ENCODE data around the gene PRPF4. TPM values are rescaled to one million over a fixed set of nuclear protein-coding genes. Genes with fewer than 3 reads are reported as not detected.
"Not testable (repeated sequence)": the region's sequence is repeated elsewhere in the genome, so short reads cannot be mapped to it uniquely, and the experiment has no call there.

Gene PRPF4
- total RNA-seq, 2 donors from 2014 or later, result 13.7 TPM

DNA sequence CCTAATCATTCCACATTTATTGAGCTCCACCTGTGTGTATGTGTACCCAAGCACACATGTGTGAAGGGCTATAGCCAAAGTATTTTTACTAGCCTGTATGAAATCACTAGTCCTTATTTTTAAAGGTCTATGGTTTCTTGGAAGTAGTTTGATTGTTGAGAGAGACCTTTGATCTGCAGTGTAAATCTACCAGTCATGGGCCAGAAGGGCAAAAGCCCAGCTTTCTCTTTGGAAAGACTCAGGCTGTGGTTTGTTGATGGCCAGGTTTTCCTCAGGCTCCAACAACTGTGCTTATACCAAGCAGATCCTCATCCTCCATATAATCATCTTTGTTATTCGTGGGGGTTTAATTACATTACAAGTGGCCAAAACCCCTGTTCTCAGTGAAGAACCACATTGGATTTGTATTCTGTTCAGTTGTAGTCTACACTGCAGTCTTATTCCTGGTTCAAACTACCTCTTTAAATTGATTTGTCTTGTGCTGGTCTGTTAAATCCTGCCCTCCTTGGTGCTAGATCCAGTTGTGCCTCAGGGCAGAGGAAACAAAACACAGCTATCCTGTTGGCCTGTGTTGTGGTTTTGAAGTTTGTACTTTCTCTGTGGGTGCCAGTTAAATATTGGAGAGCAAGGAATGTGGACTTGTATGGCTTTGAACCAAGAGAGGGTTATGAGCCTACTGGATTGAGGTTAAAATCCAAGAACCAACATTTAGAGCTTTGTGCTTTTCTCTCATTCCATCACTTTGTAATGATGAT, 13.4 kb upstream of the PRPF4 start:
- no peak for DNase-seq (ENCODE audit: low spot score)
- intact Hi-C loops (cut with DNase I), result loop anchor here in 1 of 2 donors (5.0 kb wide), 1 partner anchor 625 kb away; no protein-coding TSS in a partner anchor

DNA sequence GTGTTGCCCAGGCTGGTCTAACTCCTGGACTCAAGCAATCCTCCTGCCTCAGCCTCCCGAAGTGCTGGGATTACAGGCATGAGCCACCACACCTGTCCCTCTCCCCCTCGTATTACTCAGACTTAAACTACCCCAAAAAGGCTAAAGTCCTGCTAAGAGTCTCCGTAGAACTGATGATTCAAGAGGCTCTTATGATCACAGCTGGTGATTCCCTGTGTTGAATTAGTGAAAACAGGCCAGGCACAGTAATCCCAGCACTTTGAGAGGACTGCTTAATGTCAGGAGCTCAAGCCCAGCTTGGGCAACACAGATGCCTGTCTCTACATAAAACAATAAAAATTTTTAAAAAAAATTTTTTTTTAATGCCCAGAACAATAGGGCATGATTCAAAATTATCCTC, 9.3 kb upstream of the PRPF4 start:
- intact Hi-C loops (cut with DNase I), result no loop called here

DNA sequence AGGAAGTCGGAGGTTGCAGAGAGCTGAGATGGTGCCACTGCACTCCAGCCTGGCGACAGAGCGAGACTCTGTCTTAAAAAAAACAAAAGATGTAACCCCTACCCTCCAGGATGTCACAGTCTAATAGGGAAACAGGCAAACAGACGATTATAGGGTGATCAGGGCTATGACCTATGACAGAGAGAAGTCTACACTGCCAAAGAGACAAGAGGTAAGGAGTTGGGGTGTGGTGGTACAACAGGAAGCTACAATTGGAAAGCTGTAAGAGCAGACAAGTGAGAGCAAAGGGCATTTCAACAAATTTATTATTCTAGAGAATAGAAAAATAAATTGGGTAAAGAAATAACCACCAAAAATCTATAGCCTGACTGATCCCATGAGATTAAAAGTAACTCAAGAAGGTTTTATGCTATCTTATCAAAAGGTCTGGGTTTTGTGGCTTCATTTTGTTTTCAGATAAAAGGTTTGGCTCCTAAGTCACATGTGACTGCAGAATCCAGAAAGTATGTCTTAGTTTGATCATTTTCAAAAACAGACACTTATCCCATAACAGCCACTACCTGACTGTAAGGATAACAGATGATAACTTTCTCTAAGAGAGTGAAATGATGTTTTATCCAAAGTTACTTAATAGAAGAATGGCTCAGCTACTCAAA, 7.4 kb upstream of the PRPF4 start:
- DNase-seq (ENCODE audit: low spot score), result no peak
- intact Hi-C loops (cut with DNase I), result no loop called here

More for the DNA sequence above, 9.3 kb upstream of the PRPF4 start:
- no peak for DNase-seq (ENCODE audit: low spot score)

DNA sequence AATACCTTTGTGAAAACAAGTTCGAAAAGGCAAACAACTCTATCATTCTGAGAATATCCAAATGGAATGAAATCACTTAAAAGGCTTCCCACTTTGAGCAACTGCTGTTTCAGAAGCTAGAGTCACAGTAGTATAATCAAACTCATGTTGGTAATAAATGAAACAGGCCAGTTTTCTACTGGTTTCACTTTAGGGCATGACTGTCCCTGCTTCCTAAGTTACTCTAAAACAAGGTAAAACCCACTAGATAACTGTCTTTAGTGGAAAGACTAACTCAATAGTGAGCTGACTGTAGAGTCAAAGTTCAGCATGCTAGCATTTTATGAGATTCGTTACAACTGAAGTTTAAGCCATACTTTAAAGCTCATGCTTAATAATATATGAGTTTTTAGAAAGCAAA, 6.1 kb upstream of the PRPF4 start:
- intact Hi-C loops (cut with DNase I), result no loop called here

DNA sequence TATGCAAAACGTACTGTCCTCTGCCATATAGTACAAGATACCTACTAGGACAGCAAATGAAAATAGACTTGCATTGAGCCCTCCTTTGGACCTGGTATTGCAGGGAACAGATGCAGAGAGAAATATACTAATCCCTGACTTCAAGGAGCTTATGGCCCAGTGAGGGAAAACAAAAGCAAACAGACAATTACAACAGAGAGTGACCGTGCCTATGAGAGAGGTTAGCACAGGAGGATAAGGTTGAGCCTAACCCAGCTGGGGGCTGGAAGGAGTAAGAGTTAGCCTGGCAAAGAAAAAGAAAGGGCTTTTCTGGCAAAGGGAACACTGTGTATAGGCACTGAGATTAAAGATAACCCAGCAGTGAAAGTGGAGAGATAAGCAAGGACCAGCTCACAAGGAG, 5.6 kb upstream of the PRPF4 start:
- DNase-seq (ENCODE audit: low spot score), result no peak

More for the DNA sequence above, 6.1 kb upstream of the PRPF4 start:
- no peak for DNase-seq (ENCODE audit: low spot score)

DNA sequence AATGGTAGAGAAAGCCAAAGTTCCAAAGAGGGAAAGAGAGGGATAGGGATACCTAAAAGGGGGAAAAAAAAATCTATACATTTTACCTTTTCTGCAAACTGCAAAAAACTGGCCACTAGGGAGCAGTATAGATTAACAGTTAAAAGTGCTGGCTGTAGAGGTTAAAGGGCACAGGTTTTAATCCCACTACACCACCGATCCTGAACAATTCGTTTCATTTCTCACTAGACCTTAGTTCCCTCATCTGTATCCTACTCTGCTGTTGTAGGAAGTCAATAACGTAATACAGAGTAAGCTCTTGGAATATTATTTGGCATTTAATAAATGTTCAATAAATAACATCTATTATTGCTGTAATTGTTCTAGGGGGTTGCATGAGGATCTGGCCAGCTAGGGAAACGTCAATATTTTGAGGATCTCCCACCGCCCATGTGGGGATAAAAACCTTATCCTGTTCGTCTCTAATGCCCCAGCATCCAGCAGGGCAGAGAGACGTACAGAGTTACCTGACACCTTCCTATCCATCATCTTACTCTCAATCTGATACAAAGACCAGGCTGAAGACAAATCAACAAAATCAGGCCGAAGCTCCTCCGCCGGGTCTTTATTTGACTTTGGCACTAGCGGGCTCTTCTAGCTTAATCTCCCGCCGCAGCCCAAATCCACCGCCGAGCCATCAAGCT, 843 bp upstream of the PRPF4 start:
- DNase-seq (ENCODE audit: low spot score), result no peak
- intact Hi-C loops (cut with DNase I), result loop anchor here in 1 of 2 donors (10.0 kb wide), 2 partner anchors 130 to 320 kb away; partner anchors contain the start of gene ALAD

More for the DNA sequence above, 5.6 kb upstream of the PRPF4 start:
- intact Hi-C loops (cut with DNase I), result loop anchor here in 1 of 2 donors (10.0 kb wide), 2 partner anchors 135 to 325 kb away; partner anchors contain the start of gene ALAD

DNA sequence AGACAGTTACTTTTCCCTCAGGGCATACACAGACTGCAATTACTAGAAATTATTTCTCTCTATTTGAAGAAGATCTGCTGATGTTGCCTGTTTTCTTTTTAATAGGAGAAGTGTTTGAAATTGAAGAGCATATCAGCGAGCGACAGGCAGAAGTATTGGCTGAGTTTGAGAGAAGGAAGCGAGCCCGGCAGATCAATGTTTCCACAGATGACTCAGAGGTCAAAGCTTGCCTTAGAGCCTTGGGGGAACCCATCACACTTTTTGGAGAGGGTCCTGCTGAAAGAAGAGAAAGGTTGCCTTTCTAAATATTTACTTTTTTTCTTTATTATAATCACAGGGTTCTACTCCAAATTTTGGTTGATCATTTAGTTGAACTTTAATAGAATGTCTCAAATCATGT, 3.4 kb downstream of the PRPF4 start:
- DNase-seq (ENCODE audit: low spot score), result no peak
- intact Hi-C loops (cut with DNase I), result loop anchor here in 1 of 2 donors (10.0 kb wide), 2 partner anchors 126 to 316 kb away; partner anchors contain the start of gene ALAD

DNA sequence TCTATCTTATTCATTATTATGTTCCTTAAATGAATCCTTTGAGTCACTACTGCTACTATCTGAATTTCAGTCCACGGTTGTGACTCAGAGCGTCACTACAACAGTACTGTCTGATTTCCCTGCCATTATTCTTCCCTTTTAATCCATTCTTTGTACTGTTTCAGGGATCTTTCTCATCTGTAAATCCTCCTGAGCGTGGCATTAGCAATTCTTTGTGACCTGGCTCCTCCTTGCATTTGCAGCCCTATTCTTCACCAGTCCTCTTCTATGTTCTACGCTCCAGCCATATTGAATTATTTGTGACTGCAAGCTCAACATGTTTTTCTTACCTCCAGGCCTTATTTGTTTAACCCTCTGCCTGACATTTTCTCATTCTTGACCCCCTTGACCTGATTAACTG, 5.9 kb downstream of the PRPF4 start:
- DNase-seq (ENCODE audit: low spot score), result no peak
- intact Hi-C loops (cut with DNase I), result no loop called here

DNA sequence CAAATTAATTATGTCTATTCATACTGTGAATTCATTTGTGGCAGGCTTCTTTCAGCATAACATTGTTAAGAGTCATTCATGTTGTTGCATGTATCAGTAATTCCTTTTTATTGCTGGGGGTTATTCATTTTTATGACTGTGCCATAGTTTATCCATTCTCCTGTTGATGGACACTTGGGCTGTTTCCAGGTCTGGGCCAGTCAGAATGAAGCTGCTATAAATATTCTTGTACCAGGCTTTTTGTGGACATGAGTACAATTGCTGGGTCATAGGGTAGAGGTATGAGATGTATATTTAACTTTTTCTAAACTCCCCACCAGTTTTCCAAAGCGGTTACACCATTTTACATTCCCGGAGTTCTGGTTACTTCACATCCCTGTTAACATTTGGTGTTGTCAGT, 13.6 kb downstream of the PRPF4 start:
- DNase-seq (ENCODE audit: low spot score), result no peak
- intact Hi-C loops (cut with DNase I), result no loop called here

DNA sequence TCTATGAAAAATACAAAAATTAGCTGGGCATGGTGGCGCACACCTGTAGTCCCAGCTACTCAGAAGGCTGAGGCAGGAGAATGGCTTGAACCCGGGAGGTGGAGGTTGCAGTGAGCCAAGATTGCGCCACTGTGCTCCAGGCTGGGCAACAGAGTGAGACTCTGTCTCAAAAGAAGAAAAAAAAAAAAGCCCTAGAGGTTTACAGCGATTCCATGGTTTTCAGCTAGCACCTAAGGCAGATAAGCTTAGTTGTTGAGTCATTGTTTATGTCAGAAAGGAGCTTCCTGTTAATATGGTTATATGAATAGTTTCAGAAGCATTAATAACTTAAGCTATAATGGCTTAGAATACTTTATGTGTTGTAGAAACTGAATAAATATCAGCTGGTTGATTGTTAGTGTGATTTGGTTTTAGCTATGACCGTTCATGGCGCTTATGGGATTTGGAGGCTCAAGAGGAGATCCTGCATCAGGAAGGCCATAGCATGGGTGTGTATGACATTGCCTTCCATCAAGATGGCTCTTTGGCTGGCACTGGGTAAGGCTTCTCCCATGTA, 14.7 kb downstream of the PRPF4 start:
- no peak for DNase-seq (ENCODE audit: low spot score)
- intact Hi-C loops (cut with DNase I), result no loop called here

DNA sequence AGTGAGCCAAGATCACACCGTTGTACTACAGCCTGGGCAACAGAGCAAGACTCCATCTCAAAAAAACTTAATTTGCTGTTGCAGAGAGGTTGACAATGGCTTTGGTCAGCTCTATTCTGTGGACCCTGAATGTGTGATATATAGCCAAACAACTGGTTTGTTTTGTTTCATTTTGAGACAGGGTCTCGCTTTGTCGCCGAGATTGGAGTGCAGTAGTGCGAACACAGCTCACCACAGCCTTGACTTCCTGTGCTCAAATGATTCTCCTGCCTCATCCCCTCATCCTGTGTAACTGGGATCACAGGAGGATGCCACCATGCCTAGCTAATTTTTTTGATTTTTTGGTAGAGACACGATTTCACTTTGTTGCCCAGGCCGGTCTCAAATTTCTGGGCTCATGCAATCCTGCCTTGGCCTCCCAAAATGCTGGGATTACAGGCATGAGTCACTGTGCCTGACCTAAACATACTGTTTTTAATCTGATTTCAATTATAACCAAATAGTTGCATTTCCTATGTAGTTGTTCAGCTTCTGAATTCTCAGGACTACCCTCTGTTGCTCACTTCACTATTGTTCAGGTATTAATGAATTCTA, 17.9 kb downstream of the PRPF4 start:
- intact Hi-C loops (cut with DNase I), result no loop called here
- DNase-seq (ENCODE audit: low spot score), result no peak

DNA sequence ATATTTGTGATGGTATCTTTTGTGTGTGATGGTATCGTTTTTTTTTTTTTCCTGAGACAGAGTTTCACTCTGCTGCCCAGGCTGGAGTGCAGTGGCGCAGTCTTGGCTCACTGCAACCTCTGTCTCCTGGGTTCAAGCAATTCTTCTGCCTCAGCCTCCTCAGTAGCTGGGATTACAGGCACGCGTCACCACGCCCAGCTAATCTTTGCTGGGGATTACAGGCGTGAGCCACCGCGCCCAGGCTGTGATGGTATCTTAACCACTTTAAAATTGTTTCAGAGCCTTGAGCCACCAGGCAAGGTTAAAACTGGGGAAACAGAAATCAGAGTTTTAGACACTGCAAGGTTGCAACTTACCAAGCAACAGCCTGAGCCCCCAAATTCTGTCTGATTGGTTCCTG, 20.8 kb downstream of the PRPF4 start:
- intact Hi-C loops (cut with DNase I); DNase-seq (ENCODE audit: low spot score): not testable (repeated sequence)

DNA sequence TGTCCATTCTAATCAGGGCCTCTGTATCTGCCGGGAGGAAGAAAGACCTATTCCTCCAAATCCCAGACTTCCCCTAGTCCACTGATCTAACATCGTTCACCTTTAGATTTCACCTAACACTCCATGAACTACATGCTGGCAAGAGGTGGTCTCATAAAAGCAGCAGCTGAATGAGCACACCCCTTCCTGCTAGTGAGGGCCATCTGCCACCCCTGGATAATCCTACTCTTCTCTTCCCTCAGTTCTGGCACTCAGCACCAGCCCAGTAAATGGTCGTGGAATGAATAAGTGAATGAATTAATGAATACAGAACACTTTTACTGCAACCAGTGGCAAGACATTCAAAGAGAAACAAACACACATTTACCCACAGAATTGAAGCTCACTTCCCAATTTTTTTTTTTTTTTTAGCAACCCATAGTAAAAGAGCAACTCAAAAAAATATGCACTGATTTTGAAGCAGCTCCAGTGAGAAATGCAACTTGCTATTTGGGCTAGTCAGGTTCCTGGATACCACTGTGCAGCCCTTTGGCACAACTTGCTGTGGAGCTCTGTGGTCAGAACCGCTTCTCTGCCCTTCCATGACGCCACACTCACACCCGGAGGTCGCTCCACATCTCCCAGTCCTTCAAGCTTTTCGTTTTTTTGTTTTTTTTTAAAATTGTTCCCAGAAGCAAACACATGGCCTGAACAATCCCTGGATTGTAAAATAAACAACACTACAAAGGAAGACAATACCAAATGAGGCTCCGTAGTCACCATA, 21.5 kb downstream of the PRPF4 start:
- intact Hi-C loops (cut with DNase I), result no loop called here
- DNase-seq (ENCODE audit: low spot score), result no peak

DNA sequence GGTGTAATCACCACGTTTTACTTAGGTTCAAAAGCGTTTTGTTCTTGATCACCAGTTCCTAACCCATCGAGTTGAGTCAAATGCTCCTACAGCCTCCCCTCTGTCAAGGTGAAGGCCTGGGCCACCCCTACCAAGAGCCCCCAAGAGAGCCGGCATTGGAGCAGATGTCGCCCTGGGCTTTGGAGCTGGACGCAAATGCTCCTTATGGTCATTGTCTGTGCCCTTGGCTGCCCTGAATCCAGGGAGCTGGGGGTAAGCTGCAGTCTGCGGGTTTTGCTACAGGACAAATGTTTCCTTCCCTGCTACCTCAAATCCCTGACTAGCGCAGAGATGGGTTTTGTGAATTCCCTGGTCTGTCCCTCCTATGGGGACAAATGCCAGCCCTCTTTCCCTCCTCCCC, 22.9 kb downstream of the PRPF4 start:
- DNase-seq (ENCODE audit: low spot score), result no peak
- intact Hi-C loops (cut with DNase I), result no loop called here

DNA sequence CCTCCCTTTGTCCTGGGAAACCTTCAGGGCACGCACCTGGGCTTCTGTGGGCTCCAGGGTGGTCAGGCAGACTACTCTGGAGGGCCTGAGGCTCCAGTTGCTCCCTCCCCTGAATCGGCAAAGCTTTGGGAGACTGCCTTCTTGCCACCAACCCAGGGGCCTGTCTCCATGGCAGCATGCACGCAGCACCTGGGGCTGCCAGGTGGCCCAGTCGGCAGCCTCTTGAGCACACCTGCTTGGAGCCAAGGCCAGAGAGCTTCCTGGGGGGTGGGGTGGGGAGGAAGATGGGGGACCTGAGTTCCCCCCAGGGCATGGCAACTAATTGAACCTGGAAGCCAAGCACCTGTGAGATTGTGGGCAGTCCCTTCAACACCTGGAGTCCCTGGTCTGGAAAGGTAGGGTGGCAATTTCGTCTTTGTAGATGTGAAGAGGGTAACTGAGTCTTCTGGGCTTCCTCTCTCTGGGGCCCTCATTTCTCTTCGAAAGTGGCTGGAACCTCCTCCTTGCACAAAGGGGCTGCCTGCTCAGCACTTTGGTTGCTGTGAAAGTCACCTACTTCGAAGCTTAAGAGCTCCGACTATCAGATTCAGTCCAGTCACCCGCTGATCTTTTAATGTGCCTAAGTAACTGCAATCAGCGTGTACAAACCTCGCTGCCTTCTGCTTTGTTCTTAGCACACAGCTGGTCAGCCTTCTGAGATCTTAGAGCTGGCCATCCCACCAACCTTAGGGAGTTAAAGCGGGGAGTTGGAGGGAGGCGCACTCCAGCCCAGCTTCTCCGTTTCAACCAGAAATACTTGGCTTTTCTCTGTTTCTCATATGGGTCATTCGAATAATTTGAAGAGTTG, 23.7 kb downstream of the PRPF4 start:
- intact Hi-C loops (cut with DNase I), result no loop called here

DNA sequence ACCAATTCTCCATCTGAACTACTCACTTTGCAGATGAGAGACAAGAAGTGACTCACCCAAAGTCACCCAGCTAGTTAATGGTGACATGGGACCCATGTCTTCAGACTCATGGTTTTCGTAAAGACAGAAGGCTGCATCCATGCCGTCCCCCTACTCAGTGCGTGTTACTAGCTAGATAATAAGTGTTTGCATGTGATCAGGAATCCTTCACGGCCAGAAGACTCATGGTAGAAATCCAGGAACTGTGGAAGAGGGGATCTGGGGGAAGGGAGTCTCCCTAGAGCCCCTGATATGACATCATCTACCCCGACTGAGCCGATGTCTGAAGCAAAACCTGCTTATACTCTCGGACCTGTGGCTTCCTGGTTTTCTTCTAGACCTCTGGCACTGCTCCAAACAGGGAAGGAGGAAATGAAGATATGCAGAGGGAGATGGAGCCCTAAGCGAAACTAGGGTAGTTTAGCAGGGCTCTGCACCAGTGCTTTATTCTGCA, 24.4 kb downstream of the PRPF4 start:
- DNase-seq (ENCODE audit: low spot score), result no peak
- intact Hi-C loops (cut with DNase I), result no loop called here

More for the DNA sequence above, 23.7 kb downstream of the PRPF4 start:
- DNase-seq (ENCODE audit: low spot score), result no peak

DNA sequence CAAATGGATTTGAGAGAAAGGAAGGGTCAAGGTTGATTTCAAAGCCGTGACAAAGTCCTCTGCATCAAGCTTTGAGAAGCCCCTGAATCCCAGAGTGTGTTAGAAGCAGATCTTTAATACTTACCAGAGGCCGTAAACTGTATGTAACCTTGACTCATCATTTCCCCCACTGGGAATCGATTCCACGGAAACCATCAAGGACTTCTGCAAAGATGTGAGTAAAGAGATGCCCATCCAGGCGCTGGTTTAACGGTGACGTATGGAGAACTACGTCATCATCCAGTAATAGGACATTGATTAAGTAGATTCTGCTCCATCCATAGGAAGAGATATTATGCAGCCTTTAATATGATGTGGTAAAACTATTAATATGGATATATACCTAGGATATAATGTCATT, 26.1 kb downstream of the PRPF4 start:
- intact Hi-C loops (cut with DNase I), result no loop called here
- DNase-seq (ENCODE audit: low spot score), result no peak

All from posterior vena cava (tissue), 2 donors.